ENCODE measurements around the gene ZFP36L1.

DNA sequence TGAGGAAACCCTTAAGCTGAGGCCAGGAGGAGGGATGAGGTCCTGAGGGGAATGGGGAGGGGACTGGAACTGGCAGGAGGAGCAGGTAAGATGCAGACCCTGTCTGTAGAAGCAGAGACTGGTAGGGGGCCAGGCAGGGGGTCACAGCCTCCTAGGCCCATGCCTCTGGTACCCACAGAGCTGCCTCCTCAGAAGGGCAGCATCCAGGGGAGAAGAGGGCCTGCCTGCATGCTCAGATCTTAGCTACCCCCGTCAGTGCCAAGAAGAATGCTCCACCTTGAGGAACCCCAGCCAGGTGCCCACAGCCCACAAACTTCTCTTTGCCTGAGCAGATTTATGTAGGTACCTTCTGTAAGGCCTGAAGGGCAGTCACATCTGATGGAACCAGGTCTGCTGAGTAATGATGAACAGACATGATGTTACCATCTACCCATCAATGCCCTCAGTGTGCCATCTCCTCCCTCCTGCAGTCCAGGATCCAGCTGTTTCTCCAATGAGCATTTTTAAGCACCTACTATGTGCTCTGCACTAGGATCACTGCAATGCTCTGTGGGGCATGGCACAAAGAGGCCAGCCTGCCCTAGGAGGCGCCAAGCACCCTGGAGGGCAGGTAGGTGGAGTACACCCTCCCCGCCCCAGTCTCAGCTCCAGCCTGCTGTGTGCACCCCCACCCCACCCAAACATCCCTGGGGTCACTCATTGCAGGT lies 24.8 kb upstream of the ZFP36L1 start:
- TF ChIP-seq POLR2A (conservative IDR thresholded peaks at IDR 0.05) (no peak), POLR2AphosphoS5 (IDR thresholded peaks at IDR 0.05; ENCODE audit: control insufficient read depth, insufficient read depth, low read depth, low read length) (no peak), CSDE1 (IDR thresholded peaks at IDR 0.05) (no peak), FOS (IDR thresholded peaks at IDR 0.05; ENCODE audit: extremely low read depth, insufficient read length) (no peak), ESRRA (IDR thresholded peaks at IDR 0.05; ENCODE audit: borderline replicate concordance, low read depth) (no peak), FOXM1 (IDR thresholded peaks at IDR 0.05; ENCODE audit: low read depth) (no peak), FOXM1 (CRISPR knock-in tag; IDR thresholded peaks at IDR 0.05; ENCODE audit: low read depth) (no peak), ELF4 (CRISPR knock-in tag; IDR thresholded peaks at IDR 0.05) (no peak), COPS2 (conservative IDR thresholded peaks at IDR 0.05) (no peak), JUN (IDR thresholded peaks at IDR 0.05; ENCODE audit: borderline replicate concordance, low read depth, low read length) (no peak), JUN (CRISPR knock-in tag; IDR thresholded peaks at IDR 0.05; ENCODE audit: borderline replicate concordance) (no peak), NFRKB (IDR thresholded peaks at IDR 0.05; ENCODE audit: low read depth) (no peak), BHLHE40 (IDR thresholded peaks at IDR 0.05; ENCODE audit: low read length) (no peak), ZNF79 (CRISPR knock-in tag; IDR thresholded peaks at IDR 0.05; ENCODE audit: low read depth) (no peak), EP300 (IDR thresholded peaks at IDR 0.05; ENCODE audit: low read length) (no peak)
- TF ChIP-seq, protein P1, sequence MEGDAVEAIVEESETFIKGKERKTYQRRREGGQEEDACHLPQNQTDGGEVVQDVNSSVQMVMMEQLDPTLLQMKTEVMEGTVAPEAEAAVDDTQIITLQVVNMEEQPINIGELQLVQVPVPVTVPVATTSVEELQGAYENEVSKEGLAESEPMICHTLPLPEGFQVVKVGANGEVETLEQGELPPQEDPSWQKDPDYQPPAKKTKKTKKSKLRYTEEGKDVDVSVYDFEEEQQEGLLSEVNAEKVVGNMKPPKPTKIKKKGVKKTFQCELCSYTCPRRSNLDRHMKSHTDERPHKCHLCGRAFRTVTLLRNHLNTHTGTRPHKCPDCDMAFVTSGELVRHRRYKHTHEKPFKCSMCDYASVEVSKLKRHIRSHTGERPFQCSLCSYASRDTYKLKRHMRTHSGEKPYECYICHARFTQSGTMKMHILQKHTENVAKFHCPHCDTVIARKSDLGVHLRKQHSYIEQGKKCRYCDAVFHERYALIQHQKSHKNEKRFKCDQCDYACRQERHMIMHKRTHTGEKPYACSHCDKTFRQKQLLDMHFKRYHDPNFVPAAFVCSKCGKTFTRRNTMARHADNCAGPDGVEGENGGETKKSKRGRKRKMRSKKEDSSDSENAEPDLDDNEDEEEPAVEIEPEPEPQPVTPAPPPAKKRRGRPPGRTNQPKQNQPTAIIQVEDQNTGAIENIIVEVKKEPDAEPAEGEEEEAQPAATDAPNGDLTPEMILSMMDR (IDR thresholded peaks at IDR 0.05 in 2 of 3, conservative IDR thresholded peaks at IDR 0.05 in 1 of 3; ENCODE audit: insufficient read depth in 2 of 3, low read depth in 1 of 3, low read length in 3 of 3), result no peak
